Type B pancreatic cell (in vitro differentiated cells): ENCODE data around the gene MLH3. TPM values are rescaled to one million over a fixed set of nuclear protein-coding genes. Genes with fewer than 3 reads are reported as not detected.

Experiments
- DNase-seq: peaks from one replicate; pipeline ENCODE4 v3.0.0; 2021; ENCODE audit warnings: mixed read lengths; ENCODE audit not compliant: unreplicated experiment; ENCODE audit errors: extremely low spot score
- H3K27ac Mint-ChIP-seq: 2 replicates; pipeline ENCODE4 v1.8.0; 2021; ENCODE audit warnings: mild to moderate bottlenecking, mixed read lengths
- H3K27me3 Mint-ChIP-seq: 2 replicates; pipeline ENCODE4 v1.8.0; 2021; ENCODE audit warnings: mixed read lengths
- H3K36me3 Mint-ChIP-seq: 2 replicates; pipeline ENCODE4 v1.8.0; 2021; ENCODE audit warnings: mixed read lengths
- H3K4me1 Mint-ChIP-seq: one replicate; pipeline ENCODE4 v1.8.0; 2021; ENCODE audit warnings: mixed read lengths; ENCODE audit not compliant: unreplicated experiment
- H3K4me3 Mint-ChIP-seq: 2 replicates; pipeline ENCODE4 v1.8.0; 2021; ENCODE audit warnings: mild to moderate bottlenecking, mixed read lengths
- H3K9me3 Mint-ChIP-seq: 2 replicates; pipeline ENCODE4 v1.8.0; 2021; ENCODE audit warnings: mixed read lengths
- total RNA-seq: library from RNA; stranded (reverse); gene quantifications from 2 replicates; pipeline ENCODE4 v1.2.1, GENCODE V29; 2021; ENCODE audit warnings: low replicate concordance
- TF ChIP-seq, protein P1 (sequence below): fragments of 200-600 bp; sonication (generic); conservative IDR thresholded peaks from 2 replicates; pipeline ENCODE4 v1.5.0; 2021; ENCODE audit warnings: antibody characterized with exemption, mild to moderate bottlenecking

MLH3 gene
- total RNA-seq, 1 donor from 2014 or later: 28.5 TPM

DNA sequence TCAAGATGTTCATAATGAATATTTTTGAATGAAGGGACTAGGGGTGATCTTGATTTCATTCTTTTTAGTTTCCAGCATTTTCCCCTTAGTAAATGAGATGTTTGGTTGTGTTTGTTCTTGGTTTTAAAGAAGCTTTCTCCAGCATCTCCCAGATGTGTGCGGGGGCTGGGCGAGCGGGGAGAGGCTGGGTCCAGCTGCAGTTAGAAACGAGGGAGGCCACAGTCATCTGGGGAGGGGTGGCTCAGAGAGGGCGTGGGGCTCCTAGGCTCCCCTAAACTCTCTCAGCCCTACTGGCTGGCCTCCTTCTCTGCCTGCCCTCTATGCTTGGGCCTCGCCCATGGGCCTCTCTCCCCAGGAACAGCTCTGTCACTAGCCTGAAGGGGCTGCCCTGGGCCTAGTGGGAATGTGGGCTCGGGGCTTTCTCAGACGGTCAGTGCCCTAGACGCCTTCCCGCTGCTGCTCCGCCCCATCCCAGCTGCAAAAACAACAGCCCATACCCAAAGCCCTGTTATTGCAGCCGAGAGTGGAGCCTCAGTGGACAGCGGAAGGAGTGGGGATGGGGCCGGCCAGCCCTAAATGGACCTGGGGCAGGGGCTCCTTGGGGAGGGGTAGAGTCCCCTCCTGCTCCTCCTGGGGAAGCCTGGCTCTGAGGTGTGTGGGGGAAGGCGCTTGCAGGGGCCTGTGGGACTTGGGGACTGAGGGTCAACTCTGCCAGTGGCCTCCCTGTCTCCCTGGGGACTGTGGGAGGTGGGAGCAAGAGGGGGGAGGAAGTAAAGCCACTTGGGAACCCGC, 66.8 kb downstream of the MLH3 start:
- Mint-ChIP-seq H3K4me3 (no peak overlapping the region), H3K27ac (no peak overlapping the region), H3K4me1 (peaks cover 21% of the 10 kb centered on the region), H3K9me3 (no peaks in the 10 kb centered on the region), H3K27me3 (peaks cover 6% of the 10 kb centered on the region), H3K36me3 (no peaks in the 10 kb centered on the region)
- DNase-seq: peak; percentile 59
- TF ChIP-seq, protein P1, sequence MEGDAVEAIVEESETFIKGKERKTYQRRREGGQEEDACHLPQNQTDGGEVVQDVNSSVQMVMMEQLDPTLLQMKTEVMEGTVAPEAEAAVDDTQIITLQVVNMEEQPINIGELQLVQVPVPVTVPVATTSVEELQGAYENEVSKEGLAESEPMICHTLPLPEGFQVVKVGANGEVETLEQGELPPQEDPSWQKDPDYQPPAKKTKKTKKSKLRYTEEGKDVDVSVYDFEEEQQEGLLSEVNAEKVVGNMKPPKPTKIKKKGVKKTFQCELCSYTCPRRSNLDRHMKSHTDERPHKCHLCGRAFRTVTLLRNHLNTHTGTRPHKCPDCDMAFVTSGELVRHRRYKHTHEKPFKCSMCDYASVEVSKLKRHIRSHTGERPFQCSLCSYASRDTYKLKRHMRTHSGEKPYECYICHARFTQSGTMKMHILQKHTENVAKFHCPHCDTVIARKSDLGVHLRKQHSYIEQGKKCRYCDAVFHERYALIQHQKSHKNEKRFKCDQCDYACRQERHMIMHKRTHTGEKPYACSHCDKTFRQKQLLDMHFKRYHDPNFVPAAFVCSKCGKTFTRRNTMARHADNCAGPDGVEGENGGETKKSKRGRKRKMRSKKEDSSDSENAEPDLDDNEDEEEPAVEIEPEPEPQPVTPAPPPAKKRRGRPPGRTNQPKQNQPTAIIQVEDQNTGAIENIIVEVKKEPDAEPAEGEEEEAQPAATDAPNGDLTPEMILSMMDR: no peak

DNA sequence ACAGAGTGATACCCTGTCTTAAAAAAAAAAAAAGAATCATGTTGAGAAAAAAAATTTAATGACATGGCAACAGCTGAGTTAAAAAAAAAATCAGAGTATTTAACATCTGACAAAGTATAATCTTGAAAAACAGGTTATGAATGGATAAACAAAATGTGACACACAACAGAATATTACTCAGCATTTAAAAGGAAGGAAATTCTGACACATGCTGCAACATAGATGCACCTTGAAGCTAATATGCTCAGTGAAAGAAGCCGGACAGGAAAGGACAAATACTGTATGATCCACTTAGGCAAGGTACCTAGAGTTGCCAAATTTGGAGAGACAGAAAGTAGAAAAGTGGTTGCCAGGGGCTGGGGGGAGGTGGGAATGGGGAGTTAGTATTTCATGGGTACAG, 67.9 kb downstream of the MLH3 start:
- TF ChIP-seq, protein P1: no peak
- H3K4me3 Mint-ChIP-seq: no peak overlapping the region
- DNase-seq: no peak
- H3K4me1 Mint-ChIP-seq: peaks cover 27% of the 10 kb centered on the region
- H3K36me3 Mint-ChIP-seq: no peaks in the 10 kb centered on the region
- H3K27me3 Mint-ChIP-seq: peaks cover 10% of the 10 kb centered on the region
- no peaks in the 10 kb centered on the region for H3K9me3 Mint-ChIP-seq
- peak overlapping the region; percentile 88 for H3K27ac Mint-ChIP-seq

DNA sequence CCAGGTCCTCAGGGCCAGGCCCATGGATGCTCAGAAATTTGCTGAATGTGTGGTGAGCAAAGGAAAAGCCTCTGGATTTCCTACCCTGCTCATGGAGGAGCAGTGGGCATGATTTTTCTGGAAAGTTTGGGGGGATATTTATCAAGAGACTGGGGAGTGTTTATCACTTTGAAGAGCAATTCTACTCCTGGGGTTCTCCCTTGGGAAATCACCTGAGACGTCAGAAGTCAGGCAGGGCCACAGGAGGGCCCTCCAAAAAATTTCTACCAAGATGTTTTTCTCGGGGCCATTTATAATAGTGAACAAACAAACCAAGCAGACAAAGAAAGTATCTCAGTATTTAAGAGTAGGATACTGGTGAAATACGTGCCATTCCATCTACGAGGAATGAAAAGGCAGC, 68.6 kb downstream of the MLH3 start:
- Mint-ChIP-seq H3K36me3 (no peaks in the 10 kb centered on the region), H3K27me3 (peaks cover 10% of the 10 kb centered on the region), H3K9me3 (no peaks in the 10 kb centered on the region), H3K27ac (peak overlapping the region; percentile 88), H3K4me3 (no peak overlapping the region), H3K4me1 (peaks cover 34% of the 10 kb centered on the region)
- DNase-seq: no peak
- TF ChIP-seq, protein P1: no peak

DNA sequence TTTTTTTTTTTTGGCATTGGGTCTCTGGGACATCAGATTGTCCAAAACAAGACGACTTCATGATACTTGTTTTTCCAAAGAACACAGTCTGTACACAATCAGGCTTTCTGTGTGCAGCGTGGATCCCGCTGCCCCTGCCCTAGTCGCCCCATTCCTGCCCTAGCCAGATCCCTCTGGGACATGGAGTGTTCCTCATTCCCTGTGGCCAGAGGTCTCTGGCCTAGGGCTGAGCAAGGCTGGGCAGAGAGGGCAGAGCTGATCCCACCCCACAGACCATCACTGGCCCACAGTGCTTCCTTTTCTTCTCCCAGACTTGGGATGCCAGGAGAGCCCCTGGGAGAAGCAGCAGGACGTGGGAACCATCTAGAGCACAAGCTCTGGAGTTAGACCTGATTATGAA, 69.4 kb downstream of the MLH3 start:
- no peaks in the 10 kb centered on the region for H3K9me3 Mint-ChIP-seq
- H3K4me3 Mint-ChIP-seq: no peak overlapping the region
- H3K27ac Mint-ChIP-seq: no peak overlapping the region
- H3K27me3 Mint-ChIP-seq: peaks cover 10% of the 10 kb centered on the region
- TF ChIP-seq, protein P1: no peak
- no peak for DNase-seq
- peaks cover 37% of the 10 kb centered on the region for H3K4me1 Mint-ChIP-seq
- no peaks in the 10 kb centered on the region for H3K36me3 Mint-ChIP-seq

DNA sequence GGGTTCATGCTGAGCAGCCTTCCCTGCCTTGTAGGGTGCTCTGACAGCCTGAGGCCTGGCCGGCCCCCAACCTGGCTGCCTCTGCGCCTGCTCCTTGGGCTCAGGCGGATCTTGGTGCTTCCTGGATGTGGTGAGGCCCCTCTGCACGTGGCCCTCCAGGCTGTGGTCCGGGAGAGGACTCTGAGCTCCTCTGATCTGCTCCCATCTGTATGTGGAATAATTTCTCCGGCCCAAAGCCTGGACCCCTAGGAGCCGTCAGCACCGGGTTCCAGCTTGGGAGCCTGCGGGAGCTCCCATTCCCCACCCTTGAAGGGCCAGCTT, 69.8 kb downstream of the MLH3 start:
- H3K36me3 Mint-ChIP-seq: no peaks in the 10 kb centered on the region
- H3K27me3 Mint-ChIP-seq: peaks cover 11% of the 10 kb centered on the region
- no peak overlapping the region for H3K27ac Mint-ChIP-seq
- H3K4me1 Mint-ChIP-seq: peaks cover 40% of the 10 kb centered on the region
- H3K4me3 Mint-ChIP-seq: no peak overlapping the region
- no peaks in the 10 kb centered on the region for H3K9me3 Mint-ChIP-seq
- no peak for DNase-seq
- TF ChIP-seq, protein P1: no peak
